RPMI8226 (cell line): ENCODE results near the gene AK8.

Experiments
- DNase-seq: peaks from one replicate; pipeline ENCODE4 v3.0.0-alpha.2; 2015

The AK8 gene

DNA sequence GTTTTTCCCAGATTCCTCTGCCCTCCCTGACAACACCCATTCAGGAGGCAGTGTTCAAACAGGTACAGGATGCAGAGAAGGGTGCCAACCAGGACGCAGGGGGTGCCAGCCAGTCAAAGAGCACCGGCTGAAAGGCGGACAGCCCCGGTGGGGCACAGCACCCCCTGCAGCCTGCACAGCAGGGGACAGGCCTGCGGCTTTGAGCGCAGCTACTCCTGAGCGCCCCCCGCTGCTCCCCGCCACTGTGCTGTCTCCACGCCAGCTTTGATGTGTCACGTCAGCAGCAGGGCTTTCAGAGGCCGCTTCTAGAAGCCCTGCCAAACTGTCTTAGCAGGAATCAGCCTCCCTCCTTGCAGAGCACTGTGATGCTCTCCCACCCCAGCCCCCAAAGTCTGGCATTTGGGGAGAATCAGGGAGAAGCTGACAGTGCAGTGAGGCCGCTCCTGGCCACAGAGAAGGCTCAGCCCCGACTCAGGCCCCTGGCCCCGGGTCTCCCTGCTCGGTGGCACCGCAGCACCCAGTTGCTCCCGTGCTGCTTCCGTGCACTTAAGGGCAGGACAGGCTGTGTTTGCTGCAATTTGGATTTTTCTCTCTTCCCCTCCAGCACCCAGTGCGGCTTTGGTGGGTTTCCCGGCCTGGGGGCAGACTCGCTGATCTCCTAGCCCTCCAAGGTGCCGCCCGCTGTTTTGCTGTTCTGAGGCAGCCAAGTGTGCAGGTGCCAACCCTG lies 20.3 kb downstream of the AK8 start:
- DNase-seq: peak; percentile 73

DNA sequence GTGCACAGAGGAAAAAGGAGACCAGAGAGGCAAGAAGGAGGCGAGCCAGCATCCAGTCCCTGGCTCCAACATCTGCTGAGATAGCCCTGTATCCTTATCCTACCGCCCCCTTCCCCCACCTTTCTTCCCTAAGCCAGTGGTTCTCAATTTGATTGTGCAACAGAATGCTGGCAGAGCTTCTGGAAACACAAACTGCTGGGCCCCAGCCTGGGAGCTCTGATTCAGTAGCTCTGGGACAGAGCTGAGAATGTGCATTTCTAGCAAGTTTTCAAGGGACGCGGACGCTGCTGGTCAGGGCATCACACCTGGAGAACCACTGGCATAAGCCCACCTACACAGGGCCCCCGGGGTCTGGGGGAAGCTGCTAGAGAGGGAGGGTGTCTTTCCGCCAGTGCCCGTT lies 21.1 kb downstream of the AK8 start:
- no peak for DNase-seq

DNA sequence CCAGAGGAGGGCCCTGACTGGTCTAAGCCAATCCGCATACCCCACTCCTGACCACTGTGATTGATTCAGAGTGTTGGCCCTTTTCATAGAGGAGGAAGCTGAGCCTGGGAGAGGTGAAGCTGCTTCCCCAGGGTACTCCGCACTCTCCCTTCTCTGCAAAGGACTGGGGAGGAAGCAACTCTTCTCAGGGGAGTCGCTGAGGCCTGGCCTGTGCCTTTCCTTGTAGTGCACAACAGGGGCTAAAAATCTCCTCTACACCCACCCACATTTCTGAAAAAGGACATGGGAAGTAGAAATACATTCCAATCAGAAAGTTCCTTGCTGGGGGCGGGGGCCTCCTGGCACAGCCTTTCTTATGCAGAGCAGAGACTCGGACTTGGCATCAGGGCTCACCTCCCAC lies 22.2 kb downstream of the AK8 start:
- DNase-seq: no peak

DNA sequence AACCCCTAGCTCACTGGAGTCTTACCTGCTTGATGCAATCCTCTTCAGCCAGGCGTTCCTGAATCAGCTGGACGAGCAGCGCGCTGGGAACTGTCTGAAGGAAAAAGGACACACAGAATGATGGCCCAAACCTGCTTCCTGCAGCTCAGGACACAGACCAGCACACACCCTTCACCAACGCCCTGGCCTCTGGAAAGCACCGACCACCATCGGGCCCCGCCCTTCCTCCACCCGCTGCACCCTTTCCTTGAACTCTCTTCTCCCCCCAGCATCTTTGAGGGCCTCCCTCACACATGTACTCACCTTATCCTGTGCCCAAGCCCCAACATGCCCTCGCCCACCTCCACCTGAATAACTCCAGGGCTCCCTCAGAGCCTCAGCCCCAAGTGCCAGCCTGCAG lies 23.3 kb downstream of the AK8 start:
- no peak for DNase-seq

DNA sequence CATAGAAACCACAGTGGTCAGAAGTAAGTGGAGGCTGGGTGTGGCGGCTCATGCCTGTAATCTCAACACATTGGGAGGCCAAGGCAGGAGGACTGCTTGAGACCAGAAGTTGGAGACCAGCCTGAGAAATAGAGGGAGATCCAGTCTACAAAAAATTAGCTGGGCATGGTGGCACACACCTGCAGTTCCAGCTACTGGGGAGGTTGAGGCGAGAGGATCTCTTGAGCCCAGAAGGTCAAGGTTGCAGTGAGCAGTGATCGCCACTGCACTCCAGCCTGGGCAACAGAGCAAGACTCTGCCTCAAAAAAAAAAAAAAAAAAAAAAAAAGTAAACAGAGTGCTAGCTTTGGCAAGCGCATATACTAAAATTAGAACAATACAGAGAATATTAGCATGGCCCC lies 24.6 kb downstream of the AK8 start:
- DNase-seq: no peak

DNA sequence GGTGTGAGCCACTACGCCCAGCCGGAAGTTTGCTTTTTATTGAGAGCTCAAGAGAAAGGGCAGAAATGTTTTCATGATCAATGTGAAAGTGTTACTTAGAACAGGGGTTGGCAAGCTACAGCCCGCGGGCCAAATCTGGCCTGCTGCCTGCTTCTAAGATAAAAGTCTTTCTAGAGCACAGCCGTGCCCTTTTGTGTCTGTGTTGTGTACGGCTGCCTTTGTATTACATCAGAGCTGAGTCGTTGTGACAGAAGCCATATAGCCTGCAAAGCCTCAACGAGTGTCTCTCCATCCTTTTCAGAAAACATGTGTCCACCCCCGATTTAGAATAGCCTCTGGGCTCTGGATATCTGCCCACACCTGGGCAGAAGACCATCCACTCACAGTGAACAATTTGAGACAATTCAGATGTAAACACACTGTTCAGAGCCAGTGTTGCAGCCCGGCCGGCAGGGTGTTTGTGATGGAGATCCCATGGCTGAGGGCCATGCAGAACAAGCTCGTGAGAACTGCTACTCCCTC lies 28.8 kb downstream of the AK8 start:
- peak; percentile 60 for DNase-seq

DNA sequence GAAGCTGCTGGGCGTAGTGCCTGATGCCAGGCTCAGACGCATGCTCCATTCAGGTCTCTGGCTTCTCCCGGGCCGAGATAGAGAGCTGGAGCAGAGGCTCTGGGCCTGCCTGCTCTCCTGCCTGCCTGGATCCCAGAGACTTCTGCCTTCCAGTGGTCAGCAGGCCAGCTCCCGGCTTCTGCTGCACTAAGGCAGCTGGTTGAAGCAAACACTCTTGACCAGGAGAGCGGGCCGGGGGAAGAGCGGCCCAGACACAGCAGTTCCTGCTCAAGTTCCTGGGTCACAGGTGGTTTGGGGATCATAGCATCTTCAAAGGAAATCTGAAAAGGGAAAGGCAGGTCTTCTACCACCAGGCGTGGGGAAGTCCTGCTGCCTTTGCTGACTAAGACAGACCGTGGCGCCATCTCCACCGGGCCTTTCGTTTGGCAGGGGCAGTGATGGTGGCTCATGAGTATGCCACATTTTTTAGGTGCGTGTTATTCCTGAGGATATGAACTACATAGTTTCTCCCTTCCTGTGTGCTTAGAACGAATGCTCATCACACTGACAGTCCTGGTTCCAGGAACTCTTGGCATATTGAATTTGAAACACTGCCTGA lies 31.1 kb downstream of the AK8 start:
- no peak for DNase-seq

DNA sequence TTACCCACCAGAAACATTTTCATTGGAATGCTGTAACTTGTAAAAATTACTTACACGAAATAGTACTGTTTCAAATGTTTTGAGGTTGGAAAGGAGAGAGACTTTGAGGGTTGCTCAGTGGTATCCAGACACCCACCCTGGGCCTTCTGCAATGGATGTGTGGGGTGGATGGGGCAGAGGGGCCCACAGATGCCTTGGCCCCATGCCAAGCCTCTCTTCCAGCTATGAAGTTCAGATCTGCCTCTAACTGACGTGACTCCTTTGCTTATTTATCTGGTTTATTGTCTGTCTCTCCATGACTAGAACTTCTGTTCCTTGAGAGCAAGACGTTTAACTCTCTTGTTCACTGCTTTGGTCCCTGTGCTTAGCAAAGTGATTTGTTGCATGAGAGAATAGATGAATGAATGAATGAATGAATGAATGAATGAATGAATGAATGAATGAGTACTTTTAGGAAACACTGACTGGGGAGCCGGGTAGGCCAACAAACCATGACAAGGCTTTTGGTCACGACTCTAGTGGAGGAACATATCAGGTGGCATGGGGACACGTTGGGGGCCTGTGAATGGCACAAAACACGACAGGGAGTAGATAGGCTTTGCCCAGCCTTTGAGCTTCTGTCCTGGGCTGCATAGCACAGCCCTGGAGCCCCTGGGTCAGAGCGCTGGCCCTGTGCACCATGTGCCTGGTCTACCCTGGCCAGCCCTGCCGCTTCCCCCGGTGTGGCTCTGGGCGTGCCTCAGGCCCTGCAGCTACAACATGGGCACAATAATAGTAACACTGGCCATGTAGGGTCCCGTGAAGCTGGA lies 31.8 kb downstream of the AK8 start:
- no peak for DNase-seq

DNA sequence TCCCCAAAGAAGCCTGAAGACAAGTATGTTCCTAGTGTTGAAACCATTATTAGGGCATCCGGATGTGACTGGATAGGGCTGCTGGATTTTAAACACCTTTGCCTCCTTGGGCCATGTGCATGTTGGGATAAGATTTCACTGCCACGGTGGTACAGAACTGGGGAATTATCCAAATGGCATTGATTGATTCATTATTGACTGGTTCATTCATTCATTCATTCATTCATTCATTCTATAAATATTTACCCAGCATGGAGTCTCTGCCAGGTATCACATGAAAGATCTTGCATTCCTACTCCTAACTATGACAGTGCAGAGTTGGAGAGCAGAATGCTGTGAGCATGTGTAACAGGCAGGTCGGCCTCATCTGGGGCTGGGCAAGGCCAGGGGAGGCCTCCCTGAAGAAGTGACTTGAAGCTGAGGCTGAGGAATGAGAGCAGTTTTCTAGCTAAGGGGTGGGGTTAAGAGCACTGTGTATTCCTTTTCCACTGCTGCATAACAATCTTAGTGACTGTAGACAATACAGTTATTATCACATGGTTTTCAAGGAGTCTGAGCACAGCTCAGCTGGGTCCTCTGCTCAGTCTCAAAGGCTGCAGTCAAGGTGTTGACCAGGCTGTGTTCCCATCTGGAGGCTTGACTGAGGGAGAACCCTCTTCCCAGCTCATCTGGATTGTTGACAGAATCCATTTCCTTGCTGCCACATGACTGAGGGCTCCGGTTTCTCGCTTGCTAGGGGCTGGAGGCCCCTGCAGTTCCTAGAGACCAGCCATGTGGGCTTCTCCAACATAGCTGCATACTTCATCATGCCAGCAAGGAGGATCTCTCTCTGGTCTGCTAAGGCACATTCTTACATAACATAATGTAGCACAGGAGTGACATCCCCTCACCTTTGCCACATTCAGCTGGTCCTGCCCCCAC lies 35.7 kb downstream of the AK8 start:
- DNase-seq: no peak

DNA sequence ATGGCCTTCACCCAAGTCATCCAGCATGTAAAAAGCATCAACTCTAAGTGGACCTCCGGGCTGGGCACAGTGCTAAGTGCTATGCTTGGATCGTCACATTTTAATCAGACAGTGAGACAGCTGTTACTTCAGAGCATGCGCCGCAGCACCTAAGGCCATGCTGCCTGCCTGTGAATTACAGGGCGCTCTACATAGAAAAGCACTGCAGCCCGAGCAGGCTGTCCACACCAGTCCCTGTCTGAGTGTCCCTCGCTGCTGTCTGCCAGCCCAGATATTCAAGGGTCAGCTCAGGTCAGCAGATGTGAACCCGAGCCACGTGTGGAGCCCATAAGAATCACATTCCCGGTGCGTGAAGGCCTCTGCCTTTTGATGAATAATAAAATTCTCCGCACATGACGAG lies 37.1 kb downstream of the AK8 start:
- no peak for DNase-seq

DNA sequence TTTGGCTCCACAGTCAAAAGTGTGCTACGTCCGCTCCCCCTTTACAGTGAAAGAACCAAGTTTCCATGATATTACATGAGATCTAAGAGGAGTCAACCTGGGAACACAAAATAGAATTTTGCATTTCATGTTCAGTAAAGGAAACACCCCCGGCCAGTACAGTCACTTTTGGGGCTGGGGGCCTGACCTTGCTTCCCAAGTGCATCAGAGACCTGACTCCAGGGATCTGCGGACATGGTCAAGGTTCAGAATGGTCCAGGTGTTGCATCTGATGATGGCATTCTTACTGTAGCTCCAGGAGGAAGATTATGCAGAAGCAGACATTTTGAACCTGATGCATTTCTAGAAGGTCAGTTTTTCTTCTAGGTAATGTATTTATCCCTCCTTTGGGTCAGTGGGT lies 39.8 kb downstream of the AK8 start:
- DNase-seq: no peak

DNA sequence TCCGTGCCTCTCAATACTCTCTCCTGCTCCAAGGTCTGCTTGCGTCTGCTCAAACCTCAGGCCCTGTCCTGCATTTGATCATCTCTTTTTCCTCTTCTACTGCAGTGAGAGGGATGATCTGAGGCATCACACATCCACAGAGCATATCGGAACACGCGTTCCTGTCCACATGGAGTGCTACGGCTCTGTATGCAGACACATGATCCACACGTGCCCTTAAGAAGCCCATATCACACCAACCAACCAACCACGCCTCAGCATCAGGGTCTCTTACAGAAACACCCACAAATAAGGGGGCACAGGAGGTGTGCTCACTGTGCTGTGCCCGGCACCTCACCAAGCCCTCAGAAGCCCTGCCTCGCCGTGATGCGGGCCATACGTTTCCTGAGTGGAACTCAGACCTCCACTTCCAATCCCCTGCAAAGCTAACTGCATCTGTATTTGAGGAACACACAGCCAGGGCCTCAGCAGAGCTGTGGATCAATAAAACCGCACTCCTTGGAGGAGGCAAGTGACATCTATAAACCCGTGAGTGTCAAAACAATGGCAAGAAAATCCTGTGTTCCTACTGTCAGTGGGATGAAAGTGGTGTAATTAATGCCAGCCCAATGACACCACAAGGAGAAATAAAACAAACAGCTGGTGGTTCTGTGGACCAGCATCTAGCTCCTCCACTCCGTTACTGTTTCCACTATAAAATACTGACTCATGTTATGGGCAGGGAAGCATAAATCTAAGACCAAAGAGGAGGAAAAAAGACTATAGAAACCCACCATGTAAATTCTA lies 40.4 kb downstream of the AK8 start:
- DNase-seq: no peak

DNA sequence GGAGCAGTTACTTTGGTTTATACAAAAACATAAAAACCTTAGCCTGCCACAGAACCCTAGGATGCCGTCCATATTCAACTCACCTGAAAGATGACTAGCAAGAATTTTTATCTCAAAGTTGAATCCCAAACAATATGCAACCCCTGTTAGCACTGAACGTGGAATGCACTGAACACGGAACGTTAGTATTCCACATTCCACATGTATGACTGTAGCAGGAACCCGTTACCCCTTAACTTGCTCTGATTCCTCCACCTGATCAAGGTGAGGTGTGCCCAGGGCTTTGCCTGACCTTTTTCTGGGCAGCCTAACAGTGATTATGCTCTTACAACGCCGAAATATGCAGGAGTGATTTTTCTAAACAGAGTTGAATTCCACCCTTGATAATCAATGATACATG lies 43.7 kb downstream of the AK8 start:
- no peak for DNase-seq

DNA sequence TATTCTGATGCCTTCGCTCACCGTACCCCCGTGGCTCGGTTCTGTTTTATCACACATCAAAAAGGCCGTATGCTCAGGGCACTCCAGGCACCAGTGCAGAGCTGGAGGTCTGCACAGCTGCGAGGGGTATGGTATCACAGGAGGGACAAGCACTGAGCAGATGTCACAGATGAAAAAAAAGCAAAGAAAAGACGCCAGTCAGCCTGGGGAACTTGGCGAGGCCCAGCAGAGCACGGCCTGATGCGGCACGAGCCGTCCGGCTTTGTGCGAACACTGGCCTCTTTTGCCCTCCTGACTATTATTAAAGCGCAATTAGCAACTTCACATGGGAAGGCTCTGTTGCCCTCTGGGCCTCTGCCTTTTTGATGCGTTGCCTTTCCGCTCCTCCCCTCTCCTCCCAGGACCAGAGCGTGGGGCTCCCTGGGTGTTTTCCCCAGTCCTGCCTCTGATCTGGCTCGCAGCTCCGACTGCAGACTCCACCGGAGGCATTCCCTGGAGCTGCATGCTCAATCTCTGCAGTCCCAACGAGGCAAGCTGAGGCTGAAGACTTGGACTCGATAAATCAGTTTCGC lies 44.4 kb downstream of the AK8 start:
- DNase-seq: no peak

DNA sequence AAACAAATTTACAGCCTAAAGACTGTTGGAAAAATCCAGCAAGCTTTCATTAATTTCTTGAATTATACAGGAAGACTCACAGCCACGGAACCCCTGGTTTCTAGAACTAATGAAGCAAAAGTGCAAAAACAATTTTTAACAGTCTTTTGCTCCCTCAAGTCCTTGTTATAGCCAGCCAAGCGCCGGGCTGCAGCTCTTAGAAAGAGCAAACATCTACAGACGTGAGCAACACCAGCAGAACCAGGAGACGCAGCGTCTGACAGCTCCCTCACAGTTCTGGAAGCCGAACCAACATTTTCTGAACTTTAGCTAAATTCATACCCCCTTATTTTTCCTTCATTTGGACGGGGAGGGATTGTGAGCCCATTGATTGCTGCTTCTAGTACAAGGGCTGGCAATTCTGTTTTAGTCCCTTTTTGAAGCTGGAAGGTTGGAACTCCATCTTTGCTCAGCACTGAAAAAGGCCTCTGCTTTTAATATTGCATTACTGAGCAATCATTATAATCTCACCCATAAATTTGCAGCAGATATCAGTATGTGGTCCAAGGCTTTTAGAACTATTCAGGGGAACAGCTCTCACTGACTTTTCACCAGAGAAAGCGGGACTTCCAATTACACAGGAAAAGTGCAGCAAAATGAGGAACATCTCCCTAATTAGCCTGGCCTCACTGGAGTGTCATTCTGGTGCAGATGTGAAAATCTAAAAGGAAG lies 45.8 kb downstream of the AK8 start:
- no peak for DNase-seq

DNA sequence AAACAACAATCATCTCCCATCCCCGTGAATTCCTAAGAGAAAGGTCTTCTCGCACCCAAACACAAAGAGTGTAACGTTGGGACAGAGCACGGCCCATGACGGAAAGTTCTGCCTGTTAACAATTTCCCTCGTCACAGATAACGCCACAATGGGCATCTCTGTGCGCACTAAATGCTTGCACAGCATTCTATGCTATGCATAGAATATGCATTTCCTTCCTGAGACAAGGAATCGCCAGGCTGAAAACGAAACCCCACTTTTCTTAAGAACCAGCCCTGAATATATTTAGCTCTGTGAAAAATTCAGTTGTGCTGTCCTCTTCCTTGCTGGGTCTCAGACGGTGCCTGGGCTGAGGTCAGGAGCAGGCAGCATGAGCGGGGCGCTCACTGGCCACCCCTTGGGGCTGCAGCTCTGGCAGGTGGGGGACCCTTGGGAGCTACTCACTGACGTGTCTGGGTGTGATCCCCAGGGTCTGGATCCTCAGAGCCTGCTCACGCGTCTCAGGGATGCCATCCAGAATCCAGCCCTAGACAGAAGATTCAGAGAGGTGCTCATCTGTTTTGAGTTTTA lies 49.8 kb downstream of the AK8 start:
- DNase-seq: peak; percentile 78

DNA sequence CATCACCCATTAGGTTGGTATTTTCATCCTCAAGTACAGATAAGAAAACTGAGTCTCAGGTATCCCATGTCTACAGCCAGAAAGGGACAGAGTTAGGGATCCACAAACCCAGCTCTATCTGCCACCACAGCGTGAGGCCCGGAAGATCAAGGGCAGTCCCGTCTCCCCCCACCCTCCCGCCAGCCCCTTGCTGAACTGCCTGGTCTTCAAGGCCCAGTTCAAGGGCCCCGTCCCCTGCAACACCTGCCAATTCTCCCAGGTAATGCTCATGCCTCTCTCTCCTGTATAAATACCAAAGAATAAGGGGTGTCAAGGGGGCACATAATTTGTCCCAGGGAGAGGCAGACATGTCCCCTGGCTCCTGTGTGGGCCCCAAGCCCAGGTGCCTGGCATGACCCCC lies 50.7 kb downstream of the AK8 start:
- DNase-seq: no peak

DNA sequence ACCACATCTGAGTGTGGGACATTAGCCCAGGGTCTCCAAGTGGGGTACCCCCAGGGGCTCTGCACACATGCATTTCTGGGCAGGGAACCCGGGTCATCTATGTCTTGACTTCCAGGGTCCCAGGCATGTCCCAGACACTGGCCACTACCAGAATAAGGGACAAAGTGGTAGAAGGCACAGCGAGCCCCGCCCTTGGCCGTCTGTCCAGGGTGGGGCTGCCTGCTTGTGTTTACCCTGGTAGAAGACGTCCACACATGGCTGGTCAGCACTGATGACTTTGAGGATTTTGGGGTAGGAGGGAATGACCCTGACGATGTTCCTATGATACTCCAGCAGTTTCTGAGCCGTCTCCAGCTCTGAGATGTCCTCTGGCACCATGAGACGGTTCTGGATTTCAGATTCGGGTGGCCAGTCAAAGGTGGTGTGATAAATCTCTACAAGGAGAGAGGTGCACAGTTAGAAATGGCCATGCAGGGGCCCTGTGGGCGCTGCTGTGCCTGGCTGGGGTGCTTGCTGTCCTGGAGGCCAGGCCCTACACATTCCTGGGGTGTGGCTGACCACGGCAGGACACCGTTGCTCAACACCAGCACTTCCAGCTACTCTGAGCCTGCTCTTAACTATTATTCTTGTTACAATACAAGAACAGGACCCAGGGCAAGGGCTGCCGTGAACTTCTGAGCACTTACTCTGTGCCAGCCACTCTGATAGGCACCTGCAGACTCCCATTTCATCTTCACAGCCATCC lies 51.3 kb downstream of the AK8 start:
- DNase-seq: no peak

DNA sequence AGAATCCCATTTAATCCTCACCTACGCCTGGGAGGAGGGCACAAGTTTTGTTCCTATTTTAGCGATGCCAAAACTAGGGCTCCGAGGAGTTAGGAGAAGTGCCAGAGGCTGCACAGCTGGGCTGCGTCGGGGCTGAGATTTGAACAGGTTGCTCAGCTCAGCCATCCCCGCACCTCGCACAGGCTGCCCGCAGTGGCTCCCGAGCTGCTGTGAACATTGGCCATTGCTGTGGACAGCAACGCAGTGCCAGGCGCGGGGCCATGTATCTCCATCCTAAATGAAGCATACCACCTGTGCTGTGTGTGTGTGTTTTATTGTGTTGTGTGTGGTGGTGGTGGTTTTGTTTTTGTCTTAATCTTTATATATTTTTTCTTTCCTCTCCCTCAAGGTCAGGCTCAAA lies 52.0 kb downstream of the AK8 start:
- no peak for DNase-seq

DNA sequence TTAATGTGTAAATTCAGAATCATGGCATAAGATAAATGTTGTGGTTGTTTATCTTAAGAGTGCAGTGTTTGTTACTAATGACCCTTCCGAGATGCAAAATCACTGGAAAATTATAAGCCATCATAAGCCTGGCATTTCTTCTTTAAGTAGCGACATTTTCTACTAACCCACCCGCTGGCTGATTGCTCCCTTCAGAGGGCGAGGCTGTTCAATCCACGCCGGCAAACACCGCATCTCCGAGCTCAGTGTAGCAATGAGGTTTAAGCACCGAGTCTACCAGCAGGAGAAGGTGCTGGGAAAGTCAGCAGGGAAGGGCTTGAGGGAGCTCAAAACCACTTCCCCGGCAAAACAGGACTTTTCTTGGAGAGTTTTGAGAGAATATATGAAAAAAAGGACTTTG lies 52.7 kb downstream of the AK8 start:
- DNase-seq: no peak
